Measurements from ENCODE around the gene SIRT2.
"Not testable (repeated sequence)": the region's sequence is repeated elsewhere in the genome, so short reads cannot be mapped to it uniquely, and the experiment has no call there.

- not testable (repeated sequence) for TF ChIP-seq EZH2 (IDR thresholded peaks at IDR 0.05; ENCODE audit: insufficient read depth, poor library complexity, severe bottlenecking); EZH2phosphoT487 (IDR thresholded peaks at IDR 0.05; ENCODE audit: insufficient read depth, low read depth)
Observed at GRCh38 chr19:38854961-38855360, 44.5 kb downstream of the SIRT2 start.

All from GM23248 (cell line).